ENCODE results near the gene TECPR1. TPM values are rescaled to one million over a fixed set of nuclear protein-coding genes. Genes with fewer than 3 reads are reported as not detected.

Gene TECPR1
- total RNA-seq, 1 donor from 2014 or later = 23.9 TPM

DNA sequence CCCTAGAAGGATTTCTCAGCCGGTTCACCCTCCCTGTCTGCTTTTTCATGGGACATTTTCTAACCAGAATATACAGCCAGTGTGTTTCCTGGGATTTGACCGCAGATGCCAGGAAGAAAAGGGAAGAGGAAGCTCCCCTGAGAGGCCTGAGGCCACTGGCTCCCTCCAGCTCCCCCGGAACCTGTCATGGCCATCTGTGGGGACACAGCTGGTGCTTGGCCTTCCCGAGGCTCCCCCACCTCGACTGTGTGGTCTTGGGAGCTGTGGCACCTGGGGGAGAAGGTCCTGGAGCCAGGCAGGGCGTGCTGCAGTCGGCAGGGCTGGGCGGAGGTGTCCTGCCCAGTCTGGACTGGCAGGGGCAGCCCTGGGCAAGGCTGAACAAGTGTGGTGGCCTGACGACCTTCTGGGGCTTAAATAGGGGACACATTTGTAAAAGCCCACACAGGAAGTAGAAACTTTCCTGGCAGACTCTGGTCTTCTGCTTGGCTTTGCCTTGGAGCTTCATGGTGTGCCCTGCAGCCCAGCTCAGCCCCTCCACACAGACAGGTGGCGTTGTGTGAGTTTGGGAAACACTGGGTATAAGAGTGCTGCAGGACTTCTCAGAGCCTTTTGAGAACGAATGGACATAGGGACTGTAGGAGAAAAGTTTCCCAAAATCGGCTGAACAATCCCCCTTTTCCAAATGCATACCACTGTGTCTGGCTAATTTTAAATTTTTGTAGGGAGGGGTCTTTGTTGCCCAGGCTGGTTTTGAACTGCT is 36.2 kb upstream of the TECPR1 start:
- H3K4me1 Mint-ChIP-seq (ENCODE audit: low read depth, unreplicated experiment) = peaks cover 16% of the 10 kb centered on the region
- Histone ChIP-seq H3K27me3 (ENCODE audit: insufficient read depth, low read length) (no peaks in the 10 kb centered on the region), H3K79me2 (ENCODE audit: insufficient read depth, low read length) (peaks cover 78% of the 10 kb centered on the region), H3K9ac (ENCODE audit: low read length) (no peak overlapping the region), H4K20me1 (ENCODE audit: insufficient read depth, low read length) (peaks cover 85% of the 10 kb centered on the region), H3K9me3 (ENCODE audit: insufficient read depth, low read depth, low read length) (no peaks in the 10 kb centered on the region), H3K27ac (ENCODE audit: low read depth, low read length) (no peak overlapping the region), H2AFZ (ENCODE audit: low read depth, low read length) (no peak overlapping the region), H3K4me1 (ENCODE audit: insufficient read depth, low read length) (peaks cover 38% of the 10 kb centered on the region), H3K36me3 (ENCODE audit: insufficient read depth, low read length) (peaks cover 7% of the 10 kb centered on the region), H3K4me2 (ENCODE audit: low read length) (no peak overlapping the region), H3K4me3 (ENCODE audit: insufficient read depth, low read depth, low read length) (no peak overlapping the region)
- no peaks in the 10 kb centered on the region for H3K27me3 Mint-ChIP-seq (ENCODE audit: low read depth, unreplicated experiment)
- H3K4me3 Mint-ChIP-seq (ENCODE audit: unreplicated experiment) = no peak overlapping the region
- no peak overlapping the region for H3K27ac Mint-ChIP-seq (ENCODE audit: unreplicated experiment)
- TF ChIP-seq CTCF (IDR thresholded peaks at IDR 0.05; ENCODE audit: insufficient read depth, low read depth, low read length) = no peak
- TF ChIP-seq EZH2 (IDR thresholded peaks at IDR 0.05; ENCODE audit: insufficient read depth, low read length) = no peak
- H3K36me3 Mint-ChIP-seq (ENCODE audit: low read depth, unreplicated experiment) = no peaks in the 10 kb centered on the region
- H3K9me3 Mint-ChIP-seq (ENCODE audit: unreplicated experiment) = no peaks in the 10 kb centered on the region
- DNase-seq (ENCODE audit: low read depth) (no peak), FAIRE-seq (no peak)

DNA sequence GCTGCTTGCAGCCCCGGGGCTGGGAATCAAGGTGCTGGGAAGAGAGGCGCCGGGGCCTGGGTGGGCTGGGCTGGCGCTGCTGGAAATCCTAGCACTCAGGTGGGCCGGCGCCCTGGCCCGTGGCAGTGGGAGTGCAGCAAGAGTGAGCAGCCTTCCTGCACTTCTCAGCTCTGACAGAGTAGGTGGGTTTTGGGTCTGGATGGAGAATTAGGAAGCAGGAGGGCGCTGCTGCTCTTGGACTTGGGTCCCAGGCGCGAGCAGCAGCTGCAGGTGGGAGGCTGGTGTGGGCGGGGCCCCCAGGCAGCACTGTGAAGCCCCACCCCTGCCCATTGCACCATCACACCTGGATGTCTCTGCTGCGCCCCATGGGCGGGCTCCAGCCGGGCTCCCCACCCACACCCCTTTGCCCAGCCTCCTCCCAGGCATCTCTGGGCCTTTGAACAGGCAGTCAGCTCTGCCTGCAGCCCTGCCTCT is 35.5 kb upstream of the TECPR1 start:
- H3K27ac Mint-ChIP-seq (ENCODE audit: unreplicated experiment) = no peak overlapping the region
- peaks cover 90% of the 10 kb centered on the region for H4K20me1 ChIP-seq (ENCODE audit: insufficient read depth, low read length)
- no peak overlapping the region for H3K4me2 ChIP-seq (ENCODE audit: low read length)
- peaks cover 1% of the 10 kb centered on the region for H3K36me3 Mint-ChIP-seq (ENCODE audit: low read depth, unreplicated experiment)
- H3K4me1 Mint-ChIP-seq (ENCODE audit: low read depth, unreplicated experiment) = peaks cover 23% of the 10 kb centered on the region
- H3K4me3 Mint-ChIP-seq (ENCODE audit: unreplicated experiment) = no peak overlapping the region
- no peak overlapping the region for H3K27ac ChIP-seq (ENCODE audit: low read depth, low read length)
- H3K27me3 Mint-ChIP-seq (ENCODE audit: low read depth, unreplicated experiment) = no peaks in the 10 kb centered on the region
- H3K9me3 Mint-ChIP-seq (ENCODE audit: unreplicated experiment) = no peaks in the 10 kb centered on the region
- peaks cover 44% of the 10 kb centered on the region for H3K4me1 ChIP-seq (ENCODE audit: insufficient read depth, low read length)
- TF ChIP-seq CTCF (IDR thresholded peaks at IDR 0.05; ENCODE audit: insufficient read depth, low read depth, low read length) = no peak
- no peak for TF ChIP-seq EZH2 (IDR thresholded peaks at IDR 0.05; ENCODE audit: insufficient read depth, low read length)
- no peaks in the 10 kb centered on the region for H3K27me3 ChIP-seq (ENCODE audit: insufficient read depth, low read length)
- no peaks in the 10 kb centered on the region for H3K9me3 ChIP-seq (ENCODE audit: insufficient read depth, low read depth, low read length)
- H3K4me3 ChIP-seq (ENCODE audit: insufficient read depth, low read depth, low read length) = no peak overlapping the region
- FAIRE-seq (no peak), DNase-seq (ENCODE audit: low read depth) (no peak)
- H3K9ac ChIP-seq (ENCODE audit: low read length) = no peak overlapping the region
- H3K79me2 ChIP-seq (ENCODE audit: insufficient read depth, low read length) = peaks cover 85% of the 10 kb centered on the region
- no peak overlapping the region for H2AFZ ChIP-seq (ENCODE audit: low read depth, low read length)
- peaks cover 2% of the 10 kb centered on the region for H3K36me3 ChIP-seq (ENCODE audit: insufficient read depth, low read length)

All from astrocyte (in vitro differentiated cells and primary cell).